Vagina (tissue), 2 donors: Measurements from ENCODE around the gene SLC22A12.

Experiments
- POLR2A ChIP-seq, 2 donors: fragments of 450-650 bp; IDR thresholded peaks; one replicate each; pipeline ENCODE4 v1.6.1; 2017; ENCODE audit warnings: antibody characterized with exemption in 2 of 2, mild to moderate bottlenecking in 2 of 2, moderate library complexity in 2 of 2
- POLR2AphosphoS5 ChIP-seq, 2 donors: sonication (generic); formaldehyde crosslinking; IDR thresholded peaks; one replicate each; pipeline ENCODE4 v1.9.0; 2017; ENCODE audit warnings: antibody characterized with exemption in 2 of 2, mild to moderate bottlenecking in 2 of 2, low read depth in 1 of 2; ENCODE audit not compliant: insufficient read depth in 1 of 2
- TF ChIP-seq, protein P1 (sequence below), 3 experiments: fragments of 450-650 bp in 2 of 3; fragments of 200-600 bp in 1 of 3; sonication (generic) in 1 of 3; IDR thresholded peaks; one replicate each; pipeline ENCODE4 v1.5.1; 2017 to 2019; ENCODE audit warnings: antibody characterized with exemption in 3 of 3, mild to moderate bottlenecking in 2 of 3, moderate library complexity in 2 of 3

DNA sequence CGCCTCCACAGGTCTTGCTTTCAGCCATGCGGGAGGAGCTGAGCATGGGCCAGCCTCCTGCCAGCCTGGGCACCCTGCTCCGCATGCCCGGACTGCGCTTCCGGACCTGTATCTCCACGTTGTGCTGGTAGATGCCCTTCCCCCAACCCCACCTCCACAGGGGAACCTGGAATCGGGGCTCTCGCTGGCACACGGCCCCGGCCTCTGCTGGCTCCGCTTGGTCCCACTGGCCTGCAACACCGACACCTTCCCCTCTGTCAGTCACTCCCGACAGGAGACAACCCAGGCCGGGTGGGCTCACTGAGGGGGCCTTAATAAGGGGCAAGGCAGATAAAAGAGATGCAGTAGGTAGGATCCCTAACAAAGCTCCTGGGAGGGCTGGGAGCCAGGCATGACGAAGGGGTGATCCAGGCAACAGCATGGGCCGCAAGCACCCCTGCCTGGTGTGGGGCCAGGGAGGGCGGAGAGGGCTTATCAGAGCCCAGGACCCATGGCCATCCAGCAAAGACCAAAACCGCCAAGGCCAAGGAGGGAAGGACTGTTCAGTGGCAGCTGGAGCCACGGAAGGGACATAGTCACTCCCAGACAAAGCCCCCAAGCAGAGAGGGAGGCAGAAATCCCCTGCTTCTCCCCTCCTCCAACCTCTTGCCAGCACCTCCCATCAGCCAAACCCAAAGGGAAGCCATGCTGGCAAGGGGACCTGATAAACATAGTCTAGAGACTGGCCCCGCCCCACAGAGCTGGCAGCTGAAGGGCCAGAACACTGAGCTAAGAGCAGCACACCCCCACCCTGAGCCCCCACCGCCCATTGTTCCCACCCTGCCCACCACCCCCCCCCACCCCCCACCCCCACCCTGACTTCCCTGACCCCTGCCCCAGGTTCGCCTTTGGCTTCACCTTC, 8.0 kb downstream of the SLC22A12 start:
- TF ChIP-seq, protein P1, sequence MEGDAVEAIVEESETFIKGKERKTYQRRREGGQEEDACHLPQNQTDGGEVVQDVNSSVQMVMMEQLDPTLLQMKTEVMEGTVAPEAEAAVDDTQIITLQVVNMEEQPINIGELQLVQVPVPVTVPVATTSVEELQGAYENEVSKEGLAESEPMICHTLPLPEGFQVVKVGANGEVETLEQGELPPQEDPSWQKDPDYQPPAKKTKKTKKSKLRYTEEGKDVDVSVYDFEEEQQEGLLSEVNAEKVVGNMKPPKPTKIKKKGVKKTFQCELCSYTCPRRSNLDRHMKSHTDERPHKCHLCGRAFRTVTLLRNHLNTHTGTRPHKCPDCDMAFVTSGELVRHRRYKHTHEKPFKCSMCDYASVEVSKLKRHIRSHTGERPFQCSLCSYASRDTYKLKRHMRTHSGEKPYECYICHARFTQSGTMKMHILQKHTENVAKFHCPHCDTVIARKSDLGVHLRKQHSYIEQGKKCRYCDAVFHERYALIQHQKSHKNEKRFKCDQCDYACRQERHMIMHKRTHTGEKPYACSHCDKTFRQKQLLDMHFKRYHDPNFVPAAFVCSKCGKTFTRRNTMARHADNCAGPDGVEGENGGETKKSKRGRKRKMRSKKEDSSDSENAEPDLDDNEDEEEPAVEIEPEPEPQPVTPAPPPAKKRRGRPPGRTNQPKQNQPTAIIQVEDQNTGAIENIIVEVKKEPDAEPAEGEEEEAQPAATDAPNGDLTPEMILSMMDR (IDR thresholded peaks at IDR 0.05), result no peak
- TF ChIP-seq POLR2A (IDR thresholded peaks at IDR 0.05), result no peak
- no peak for TF ChIP-seq POLR2AphosphoS5 (IDR thresholded peaks at IDR 0.05; ENCODE audit: insufficient read depth in 1 of 2, low read depth in 1 of 2)
